Measurements from ENCODE around the gene SENP3.
A peak's percentile ranks its signal among the peaks of the same experiment; 100 is the strongest.

Gene SENP3

GRCh38 chr17:7530023-7530900 is 31.5 kb upstream of the SENP3 start:
- Histone ChIP-seq H3K4me3 (no peak overlapping the region), H4K20me1 (no peaks in the 10 kb centered on the region), H3K27me3 (no peaks in the 10 kb centered on the region), H3K4me1 (peaks cover 0 to 13% (median 8%) of the 10 kb centered on the region in 10 experiments; a peak in 15 of 20 replicates), H3K9me3 (replicated peaks in 1 of 11) (peaks cover 17 to 34% (median 27%) of the 10 kb centered on the region in 11 experiments), H3K36me3 (peaks cover 0 to 8% (median 0%) of the 10 kb centered on the region in 11 experiments; a peak in 2 of 22 replicates), H3K27ac (peak overlapping the region in 1 of 11 experiments; percentile 28; a peak in 2 of 22 replicates), H3K9ac (no peak overlapping the region), H3K4me2 (peak overlapping the region in 6 of 11 experiments; percentile 15 to 46 (median 36); a peak in 8 of 22 replicates)
- peak in 2 of 11 experiments; percentile 10 to 18; a peak in 3 of 22 replicates for TF ChIP-seq Cebpa-rat (IDR thresholded peaks at IDR 0.05)

- H3K9ac ChIP-seq, result no peak overlapping the region
- no peak overlapping the region for H3K27ac ChIP-seq
- TF ChIP-seq Cebpa-rat (IDR thresholded peaks at IDR 0.05), result no peak
- no peaks in the 10 kb centered on the region for H4K20me1 ChIP-seq
- no peaks in the 10 kb centered on the region for H3K27me3 ChIP-seq
- H3K4me1 ChIP-seq, result peaks cover 0 to 23% (median 13%) of the 10 kb centered on the region in 10 experiments; a peak in 16 of 20 replicates
- peaks cover 18 to 27% (median 23%) of the 10 kb centered on the region in 11 experiments for H3K9me3 ChIP-seq (replicated peaks in 1 of 11)
- H3K4me2 ChIP-seq, result no peak overlapping the region
- H3K4me3 ChIP-seq, result no peak overlapping the region
- H3K36me3 ChIP-seq, result peaks cover 0 to 4% (median 0%) of the 10 kb centered on the region in 11 experiments; a peak in 2 of 22 replicates
These were observed 23.7 kb upstream of the SENP3 start for GRCh38 chr17:7538050-7538449.

GRCh38 chr17:7538891-7539545 is 22.7 kb upstream of the SENP3 start:
- peak overlapping the region in 1 of 11 experiments; percentile 29; a peak in 2 of 22 replicates for H3K9ac ChIP-seq
- H3K27me3 ChIP-seq, result no peaks in the 10 kb centered on the region
- H3K4me3 ChIP-seq, result no peak overlapping the region
- peak overlapping the region in 6 of 11 experiments; percentile 20 to 62 (median 50); a peak in 11 of 22 replicates for H3K4me2 ChIP-seq
- H3K9me3 ChIP-seq (replicated peaks in 1 of 11), result peaks cover 18 to 27% (median 23%) of the 10 kb centered on the region in 11 experiments
- H3K4me1 ChIP-seq, result peaks cover 0 to 28% (median 13%) of the 10 kb centered on the region in 10 experiments; a peak in 17 of 20 replicates
- peaks cover 0 to 4% (median 0%) of the 10 kb centered on the region in 11 experiments; a peak in 2 of 22 replicates for H3K36me3 ChIP-seq
- no peak for TF ChIP-seq Cebpa-rat (IDR thresholded peaks at IDR 0.05)
- no peaks in the 10 kb centered on the region for H4K20me1 ChIP-seq
- H3K27ac ChIP-seq, result peak overlapping the region in 1 of 11 experiments; percentile 23; a peak in 2 of 22 replicates

- no peak overlapping the region for H3K4me3 ChIP-seq
These were observed 20.6 kb upstream of the SENP3 start for GRCh38 chr17:7541074-7541621.

GRCh38 chr17:7544911-7545310 is 16.8 kb upstream of the SENP3 start:
- no peak overlapping the region for H3K4me2 ChIP-seq
- H3K4me3 ChIP-seq, result no peak overlapping the region
- H3K36me3 ChIP-seq, result no peaks in the 10 kb centered on the region
- H3K27ac ChIP-seq, result no peak overlapping the region
- H4K20me1 ChIP-seq, result no peaks in the 10 kb centered on the region
- H3K9ac ChIP-seq, result no peak overlapping the region
- no peaks in the 10 kb centered on the region for H3K9me3 ChIP-seq (replicated peaks in 1 of 11)
- TF ChIP-seq Cebpa-rat (IDR thresholded peaks at IDR 0.05), result no peak
- no peaks in the 10 kb centered on the region for H3K27me3 ChIP-seq
- H3K4me1 ChIP-seq, result peaks cover 16 to 50% (median 36%) of the 10 kb centered on the region in 10 experiments

More at GRCh38 chr17:7541074-7541621, 20.6 kb upstream of the SENP3 start:
- peaks cover 18 to 27% (median 23%) of the 10 kb centered on the region in 11 experiments for H3K9me3 ChIP-seq (replicated peaks in 1 of 11)
- no peaks in the 10 kb centered on the region for H4K20me1 ChIP-seq
- H3K27me3 ChIP-seq, result no peaks in the 10 kb centered on the region
- no peak overlapping the region for H3K9ac ChIP-seq
- no peak overlapping the region for H3K4me2 ChIP-seq
- peaks cover 8 to 32% (median 17%) of the 10 kb centered on the region in 10 experiments; a peak in 17 of 20 replicates for H3K4me1 ChIP-seq
- H3K27ac ChIP-seq, result no peak overlapping the region
- peaks cover 0 to 4% (median 0%) of the 10 kb centered on the region in 11 experiments; a peak in 2 of 22 replicates for H3K36me3 ChIP-seq
- TF ChIP-seq Cebpa-rat (IDR thresholded peaks at IDR 0.05), result no peak

GRCh38 chr17:7548585-7549400 is 12.9 kb upstream of the SENP3 start, which contains the start of gene TNFSF12:
Gene TNFSF12 (plus strand): TSS chr17:7549058. CDS start chr17:7549154, 96 bp downstream.
- TF ChIP-seq Cebpa-rat (IDR thresholded peaks at IDR 0.05), result no peak
- Histone ChIP-seq H3K27me3 (no peaks in the 10 kb centered on the region), H3K4me2 (peak within 1 kb of the TSS; percentile 85 to 99 (median 95)), H3K27ac (peak within 1 kb of the TSS; percentile 60 to 92 (median 87)), H3K4me3 (peak within 1 kb of the TSS; percentile 50 to 80 (median 68)), H3K9ac (peak within 1 kb of the TSS; percentile 68 to 88 (median 77)), H3K9me3 (replicated peaks in 1 of 11) (no peaks in the 10 kb centered on the region), H3K4me1 (peaks cover 52 to 76% (median 65%) of the 10 kb centered on the region in 10 experiments), H3K36me3 (no peaks in the 10 kb centered on the region; a peak in 1 of 22 replicates), H4K20me1 (no peaks in the 10 kb centered on the region)

GRCh38 chr17:7549401-7550055 is 12.2 kb upstream of the SENP3 start:
- Histone ChIP-seq H3K9me3 (replicated peaks in 1 of 11) (no peaks in the 10 kb centered on the region), H4K20me1 (no peaks in the 10 kb centered on the region), H3K27me3 (no peaks in the 10 kb centered on the region), H3K36me3 (no peaks in the 10 kb centered on the region; a peak in 1 of 22 replicates), H3K4me2 (peak overlapping the region; percentile 85 to 99 (median 95)), H3K27ac (peak overlapping the region; percentile 60 to 92 (median 87)), H3K9ac (peak overlapping the region; percentile 68 to 88 (median 77); a peak in 21 of 22 replicates), H3K4me1 (peaks cover 59 to 75% (median 71%) of the 10 kb centered on the region in 10 experiments), H3K4me3 (peak overlapping the region; percentile 50 to 80 (median 68); a peak in 19 of 20 replicates)
- TF ChIP-seq Cebpa-rat (IDR thresholded peaks at IDR 0.05), result no peak
